Caco-2 (cell line): ENCODE results near the gene CLPSL2. TPM values are rescaled to one million over a fixed set of nuclear protein-coding genes. Genes with fewer than 3 reads are reported as not detected.

Source experiments
- BruUV-seq: library from RNA; stranded (reverse); fragments of 400-500 nt; replicated peaks from 2 replicates; lab custom pipeline; 2021; lab: Mats Ljungman, UMichigan
- CTCF ChIA-PET: fragments of 300-600 bp; sonication (Branson Sonifier 250); formaldehyde crosslinking; loops from one replicate; lab custom pipeline; 2022; ENCODE audit warnings: antibody characterized with exemption; lab: Charles Lee
- POLR2A ChIA-PET: fragments of 300-600 bp; sonication (Branson Sonifier 250); formaldehyde crosslinking; loops from one replicate; lab custom pipeline; 2022; ENCODE audit warnings: antibody characterized with exemption; lab: Charles Lee
- DNase-seq, 2 experiments: peaks; one replicate each; pipeline versions ENCODE4 v3.0.0 to v3.0.0-alpha.2; 2020 to 2022
- H3K27me3 ChIP-seq: replicated peaks from 2 replicates; pipeline ENCODE4 v1.6.0; 2011; ENCODE audit warnings: low read length; ENCODE audit not compliant: control insufficient read depth, insufficient read depth
- H3K36me3 ChIP-seq: 2 replicates; pipeline ENCODE4 v1.5.1; 2011; ENCODE audit warnings: low read length; ENCODE audit not compliant: control insufficient read depth, insufficient read depth
- H3K4me1 ChIP-seq: fragments of 250-450 bp; sonication (Bioruptor Pico); 2 replicates; pipeline ENCODE4 v1.5.1; 2020; ENCODE audit warnings: mild to moderate bottlenecking
- H3K4me3 ChIP-seq: 2 replicates; pipeline ENCODE4 v1.5.1; 2011; ENCODE audit warnings: low read depth, mild to moderate bottlenecking, control low read depth, low read length
- H3K9me3 ChIP-seq: fragments of 250-450 bp; sonication (Bioruptor Pico); 2 replicates; pipeline ENCODE4 v1.5.1; 2020; ENCODE audit warnings: mild to moderate bottlenecking, moderate library complexity
- H3K27ac Mint-ChIP-seq: one replicate; pipeline ENCODE4 v1.8.0; 2022; ENCODE audit warnings: mixed read lengths; ENCODE audit not compliant: unreplicated experiment
- H3K27me3 Mint-ChIP-seq: one replicate; pipeline ENCODE4 v1.8.0; 2022; ENCODE audit warnings: mixed read lengths; ENCODE audit not compliant: insufficient read depth, unreplicated experiment
- H3K36me3 Mint-ChIP-seq: one replicate; pipeline ENCODE4 v1.8.0; 2022; ENCODE audit warnings: mild to moderate bottlenecking, mixed read lengths; ENCODE audit not compliant: insufficient read depth, unreplicated experiment
- H3K4me1 Mint-ChIP-seq: one replicate; pipeline ENCODE4 v1.8.0; 2022; ENCODE audit warnings: low read depth, mixed read lengths; ENCODE audit not compliant: unreplicated experiment
- H3K4me3 Mint-ChIP-seq: one replicate; pipeline ENCODE4 v1.8.0; 2022; ENCODE audit warnings: mild to moderate bottlenecking, moderate library complexity, mixed read lengths; ENCODE audit not compliant: unreplicated experiment
- H3K9me3 Mint-ChIP-seq: one replicate; pipeline ENCODE4 v1.8.0; 2022; ENCODE audit warnings: mixed read lengths; ENCODE audit not compliant: unreplicated experiment
- intact Hi-C: fragments of 100-400 bp; cut with micrococcal nuclease; formaldehyde crosslinking; loops from one replicate; pipeline ENCODE4 v1.10.0; 2022; ENCODE audit not compliant: unreplicated experiment
- total RNA-seq: library from RNA; stranded (reverse); gene quantifications from 2 replicates; pipeline ENCODE4 v1.2.3, GENCODE V29; 2022
- TF ChIP-seq, protein P1 (sequence below), 2 experiments: fragments of 200-600 bp in 1 of 2; IDR thresholded peaks; 1 replicate in 1 of 2; 2 replicates in 1 of 2; pipeline versions ENCODE4 v1.5.1 to v1.8.0; 2011 to 2022; ENCODE audit warnings: antibody characterized with exemption in 1 of 2, control low read depth in 1 of 2, inconsistent platforms in 1 of 2, low read depth in 1 of 2, low read length in 1 of 2, mild to moderate bottlenecking in 1 of 2, moderate library complexity in 1 of 2; ENCODE audit not compliant: insufficient read depth in 1 of 2, severe bottlenecking in 1 of 2, unreplicated experiment in 1 of 2

Gene CLPSL2
- total RNA-seq, 1 experiment from 2014 or later, result 2.0 TPM

- BruUV-seq, result no TSS peak
- POLR2A ChIA-PET, result no interaction called here
- intact Hi-C loops, result no loop called here
- no peak overlapping the region for H3K27ac Mint-ChIP-seq
- no peaks in the 10 kb centered on the region for H3K9me3 Mint-ChIP-seq
- CTCF ChIA-PET, result no interaction called here
- TF ChIP-seq, protein P1, sequence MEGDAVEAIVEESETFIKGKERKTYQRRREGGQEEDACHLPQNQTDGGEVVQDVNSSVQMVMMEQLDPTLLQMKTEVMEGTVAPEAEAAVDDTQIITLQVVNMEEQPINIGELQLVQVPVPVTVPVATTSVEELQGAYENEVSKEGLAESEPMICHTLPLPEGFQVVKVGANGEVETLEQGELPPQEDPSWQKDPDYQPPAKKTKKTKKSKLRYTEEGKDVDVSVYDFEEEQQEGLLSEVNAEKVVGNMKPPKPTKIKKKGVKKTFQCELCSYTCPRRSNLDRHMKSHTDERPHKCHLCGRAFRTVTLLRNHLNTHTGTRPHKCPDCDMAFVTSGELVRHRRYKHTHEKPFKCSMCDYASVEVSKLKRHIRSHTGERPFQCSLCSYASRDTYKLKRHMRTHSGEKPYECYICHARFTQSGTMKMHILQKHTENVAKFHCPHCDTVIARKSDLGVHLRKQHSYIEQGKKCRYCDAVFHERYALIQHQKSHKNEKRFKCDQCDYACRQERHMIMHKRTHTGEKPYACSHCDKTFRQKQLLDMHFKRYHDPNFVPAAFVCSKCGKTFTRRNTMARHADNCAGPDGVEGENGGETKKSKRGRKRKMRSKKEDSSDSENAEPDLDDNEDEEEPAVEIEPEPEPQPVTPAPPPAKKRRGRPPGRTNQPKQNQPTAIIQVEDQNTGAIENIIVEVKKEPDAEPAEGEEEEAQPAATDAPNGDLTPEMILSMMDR (IDR thresholded peaks at IDR 0.05; ENCODE audit: insufficient read depth in 1 of 2, low read depth in 1 of 2, low read length in 1 of 2, severe bottlenecking in 1 of 2, unreplicated experiment in 1 of 2), result no peak
- no peaks in the 10 kb centered on the region for H3K36me3 Mint-ChIP-seq
- no peak for DNase-seq
- no peak overlapping the region for H3K4me3 Mint-ChIP-seq
- H3K4me1 Mint-ChIP-seq, result no peaks in the 10 kb centered on the region
- H3K27me3 Mint-ChIP-seq, result peaks cover 4% of the 10 kb centered on the region
- Histone ChIP-seq H3K4me1 (peaks cover 10% of the 10 kb centered on the region; the same call in 1 of the 2 replicates), H3K9me3 (no peaks in the 10 kb centered on the region), H3K27me3 (no peaks in the 10 kb centered on the region), H3K36me3 (no peaks in the 10 kb centered on the region), H3K4me3 (no peak overlapping the region)
Observed at GRCh38 chr6:35796236-35796635, 19.8 kb downstream of the CLPSL2 start.

GRCh38 chr6:35797837-35798526 is 21.6 kb downstream of the CLPSL2 start:
- CTCF ChIA-PET, result no interaction called here

GRCh38 chr6:35798706-35799105 is 22.3 kb downstream of the CLPSL2 start:
- Mint-ChIP-seq H3K27me3 (no peaks in the 10 kb centered on the region), H3K36me3 (no peaks in the 10 kb centered on the region), H3K27ac (no peak overlapping the region), H3K4me3 (no peak overlapping the region), H3K4me1 (no peaks in the 10 kb centered on the region), H3K9me3 (no peaks in the 10 kb centered on the region)
- peaks cover 10% of the 10 kb centered on the region; the same call in 1 of the 2 replicates for H3K4me1 ChIP-seq
- ChIA-PET POLR2A (no interaction called here), CTCF (no interaction called here)
- no peak overlapping the region for H3K4me3 ChIP-seq
- no peaks in the 10 kb centered on the region for H3K27me3 ChIP-seq
- H3K36me3 ChIP-seq, result no peaks in the 10 kb centered on the region
- TF ChIP-seq, protein P1 (IDR thresholded peaks at IDR 0.05; ENCODE audit: insufficient read depth in 1 of 2, low read depth in 1 of 2, low read length in 1 of 2, severe bottlenecking in 1 of 2, unreplicated experiment in 1 of 2), result no peak
- BruUV-seq, result no TSS peak
- intact Hi-C loops, result loop anchor here (1.0 kb wide), 1 partner anchor 11 kb away; no protein-coding TSS in a partner anchor
- no peak for DNase-seq
- no peaks in the 10 kb centered on the region for H3K9me3 ChIP-seq

More at GRCh38 chr6:35797837-35798526, 21.6 kb downstream of the CLPSL2 start:
- H3K36me3 Mint-ChIP-seq, result no peaks in the 10 kb centered on the region
- no peaks in the 10 kb centered on the region for H3K9me3 Mint-ChIP-seq
- no peaks in the 10 kb centered on the region for H3K36me3 ChIP-seq
- no peak overlapping the region for H3K27ac Mint-ChIP-seq
- peaks cover 10% of the 10 kb centered on the region; the same call in 1 of the 2 replicates for H3K4me1 ChIP-seq
- no peaks in the 10 kb centered on the region for H3K4me1 Mint-ChIP-seq
- TF ChIP-seq, protein P1 (IDR thresholded peaks at IDR 0.05; ENCODE audit: insufficient read depth in 1 of 2, low read depth in 1 of 2, low read length in 1 of 2, severe bottlenecking in 1 of 2, unreplicated experiment in 1 of 2), result no peak
- intact Hi-C loops, result loop anchor here (1.0 kb wide), 1 partner anchor 11 kb away; no protein-coding TSS in a partner anchor
- POLR2A ChIA-PET, result no interaction called here
- BruUV-seq, result no TSS peak
- no peaks in the 10 kb centered on the region for H3K27me3 ChIP-seq
- H3K9me3 ChIP-seq, result no peaks in the 10 kb centered on the region
- H3K4me3 Mint-ChIP-seq, result no peak overlapping the region
- no peak overlapping the region for H3K4me3 ChIP-seq
- no peak for DNase-seq
- H3K27me3 Mint-ChIP-seq, result peaks cover under 1% of the 10 kb centered on the region
